Tibial nerve (tissue), 4 donors: ENCODE data around the gene PIGN. TPM values are rescaled to one million over a fixed set of nuclear protein-coding genes. Genes with fewer than 3 reads are reported as not detected.
A peak's percentile ranks its signal among the peaks of the same experiment; 100 is the strongest.

Source experiments
- DNase-seq, 2 donors: peaks; one replicate each; pipeline ENCODE4 v3.0.0-alpha.2; 2019; ENCODE audit warnings: low spot score in 2 of 2
- H3K27ac ChIP-seq, 4 donors: fragments of 200-600 bp; sonication (generic) in 3 of 4; one replicate each; pipeline ENCODE4 v1.5.1; 2017 to 2019; ENCODE audit warnings: mild to moderate bottlenecking in 1 of 4
- H3K27me3 ChIP-seq, 2 donors: fragments of 200-600 bp; sonication (generic) in 1 of 2; one replicate each; pipeline versions ENCODE4 v1.5.1 to v1.6.0; 2017 to 2019
- H3K36me3 ChIP-seq, 3 donors: fragments of 200-600 bp; sonication (generic); one replicate each; pipeline ENCODE4 v1.5.1; 2018 to 2019
- H3K4me1 ChIP-seq, 4 donors: fragments of 200-600 bp; sonication (generic) in 3 of 4; one replicate each; pipeline ENCODE4 v1.5.1; 2017 to 2019
- H3K4me3 ChIP-seq, 4 donors: fragments of 200-600 bp; sonication (generic) in 3 of 4; one replicate each; pipeline ENCODE4 v1.5.1; 2017 to 2019; ENCODE audit warnings: mild to moderate bottlenecking in 1 of 4, moderate library complexity in 1 of 4
- H3K9me3 ChIP-seq, 4 donors: fragments of 200-600 bp; sonication (generic) in 3 of 4; one replicate each; pipeline ENCODE4 v1.5.1; 2017 to 2019
- CTCF ChIP-seq, 5 experiments: fragments of 200-600 bp in 3 of 5; fragments of 450-650 bp in 2 of 5; sonication (generic) in 3 of 5; IDR thresholded peaks; one replicate each; pipeline ENCODE4 v1.5.1; 2016 to 2019; ENCODE audit warnings: antibody characterized with exemption in 5 of 5, mild to moderate bottlenecking in 3 of 5, moderate library complexity in 2 of 5
- EP300 ChIP-seq, 2 donors: sonication (generic); formaldehyde crosslinking; IDR thresholded peaks; one replicate each; pipeline ENCODE4 v1.6.1; 2017; ENCODE audit warnings: antibody characterized with exemption in 2 of 2, mild to moderate bottlenecking in 1 of 2
- POLR2A ChIP-seq, 2 donors: fragments of 450-650 bp; IDR thresholded peaks; one replicate each; pipeline ENCODE4 v1.6.1; 2017; ENCODE audit warnings: antibody characterized with exemption in 2 of 2, mild to moderate bottlenecking in 2 of 2, moderate library complexity in 2 of 2
- WGBS, 2 donors: methylation state at CpG; one replicate each; pipeline ENCODE4 v1.1.5; 2018; 5-methylcytosine and 5-hydroxymethylcytosine counted together
- total RNA-seq, 4 donors: library from RNA; depleted of rRNA; stranded (reverse); fragments of >200 nt; gene quantifications; one replicate each; pipeline ENCODE4 v1.1.0, GENCODE V29; 2016

The PIGN gene
- total RNA-seq, 4 donors from 2014 or later = 24.9 to 40.0 (median 32.5) TPM

GRCh38 chr18:62011416-62011815 lies 175.4 kb downstream of the PIGN start:
- no peak overlapping the region for H3K4me3 ChIP-seq
- H3K27ac ChIP-seq = no peak overlapping the region
- H3K4me1 ChIP-seq = no peaks in the 10 kb centered on the region
- WGBS, 2 donors = 79 to 80% methylated on average over 6 of the region's 6 CpGs
- no peak for TF ChIP-seq CTCF (IDR thresholded peaks at IDR 0.05)
- TF ChIP-seq POLR2A (IDR thresholded peaks at IDR 0.05) = no peak
- no peak for TF ChIP-seq EP300 (IDR thresholded peaks at IDR 0.05)
- no peaks in the 10 kb centered on the region for H3K36me3 ChIP-seq
- no peaks in the 10 kb centered on the region for H3K27me3 ChIP-seq
- no peak for DNase-seq
- no peaks in the 10 kb centered on the region for H3K9me3 ChIP-seq

GRCh38 chr18:62009521-62009920 lies 177.3 kb downstream of the PIGN start:
- H3K27me3 ChIP-seq = no peaks in the 10 kb centered on the region
- no peak for DNase-seq
- no peaks in the 10 kb centered on the region for H3K9me3 ChIP-seq
- TF ChIP-seq POLR2A (IDR thresholded peaks at IDR 0.05) (no peak), CTCF (IDR thresholded peaks at IDR 0.05) (no peak), EP300 (IDR thresholded peaks at IDR 0.05) (no peak)
- no peaks in the 10 kb centered on the region for H3K4me1 ChIP-seq
- H3K27ac ChIP-seq = no peak overlapping the region
- H3K4me3 ChIP-seq = no peak overlapping the region
- no peaks in the 10 kb centered on the region for H3K36me3 ChIP-seq
- WGBS, 2 donors = 79 to 91% methylated on average over 3 of the region's 3 CpGs

- DNase-seq = no peak
- no peak overlapping the region for H3K27ac ChIP-seq
- no peaks in the 10 kb centered on the region for H3K36me3 ChIP-seq
- H3K4me3 ChIP-seq = no peak overlapping the region
- no peaks in the 10 kb centered on the region for H3K27me3 ChIP-seq
- TF ChIP-seq CTCF (IDR thresholded peaks at IDR 0.05) = no peak
- TF ChIP-seq EP300 (IDR thresholded peaks at IDR 0.05) = no peak
- no peak for TF ChIP-seq POLR2A (IDR thresholded peaks at IDR 0.05)
- H3K9me3 ChIP-seq = peaks cover 0 to 8% (median 0%) of the 10 kb centered on the region in 4 donors
- no peaks in the 10 kb centered on the region for H3K4me1 ChIP-seq
Measured at GRCh38 chr18:62001396-62001795, 185.5 kb downstream of the PIGN start.

- Histone ChIP-seq H3K4me1 (no peaks in the 10 kb centered on the region), H3K9me3 (peaks cover 0 to 8% (median 0%) of the 10 kb centered on the region in 4 donors), H3K27me3 (no peaks in the 10 kb centered on the region), H3K4me3 (no peak overlapping the region), H3K36me3 (no peaks in the 10 kb centered on the region), H3K27ac (no peak overlapping the region)
- peak in 1 of 2 donors; percentile 26 for TF ChIP-seq EP300 (IDR thresholded peaks at IDR 0.05)
- TF ChIP-seq CTCF (IDR thresholded peaks at IDR 0.05) = no peak
- DNase-seq = no peak
Measured at GRCh38 chr18:61998957-61999356, 187.9 kb downstream of the PIGN start.

- H3K4me1 ChIP-seq = peaks cover 0 to 1% (median 0%) of the 10 kb centered on the region in 4 donors
- H3K9me3 ChIP-seq = peaks cover 0 to 8% (median 0%) of the 10 kb centered on the region in 4 donors
- no peak for DNase-seq
- H3K36me3 ChIP-seq = no peaks in the 10 kb centered on the region
- TF ChIP-seq POLR2A (IDR thresholded peaks at IDR 0.05) = no peak
- no peak for TF ChIP-seq EP300 (IDR thresholded peaks at IDR 0.05)
- no peak for TF ChIP-seq CTCF (IDR thresholded peaks at IDR 0.05)
- H3K27ac ChIP-seq = no peak overlapping the region
- WGBS, 2 donors = 86 to 94% methylated on average over 7 of the region's 7 CpGs
- H3K27me3 ChIP-seq = no peaks in the 10 kb centered on the region
- no peak overlapping the region for H3K4me3 ChIP-seq
Measured at GRCh38 chr18:61998335-61998734, 188.5 kb downstream of the PIGN start.
